HG02623 (cell line): Measurements from ENCODE around the gene NBEAL1.
A peak's percentile ranks its signal among the peaks of the same experiment; 100 is the strongest.
"Not testable (repeated sequence)": the region's sequence is repeated elsewhere in the genome, so short reads cannot be mapped to it uniquely, and the experiment has no call there.

Source experiments
- ATAC-seq: cut with Tn5 transposase; IDR thresholded peaks from one replicate; pipeline ENCODE4 v1.9.1; 2021; ENCODE audit warnings: moderate library complexity; ENCODE audit not compliant: unreplicated experiment

NBEAL1 gene

GRCh38 chr2:203201426-203201825 is 186.8 kb downstream of the NBEAL1 start:
- no peak for ATAC-seq

GRCh38 chr2:203209538-203209937 is 194.9 kb downstream of the NBEAL1 start:
- no peak for ATAC-seq

- ATAC-seq: no peak
Measured at GRCh38 chr2:203225423-203226039, 210.9 kb downstream of the NBEAL1 start.

- not testable (repeated sequence) for ATAC-seq
Measured at GRCh38 chr2:203229674-203230073, 215.0 kb downstream of the NBEAL1 start.

- no peak for ATAC-seq
Measured at GRCh38 chr2:203237346-203238238, 222.9 kb downstream of the NBEAL1 start.

- peak; percentile 0 for ATAC-seq
Measured at GRCh38 chr2:203238292-203238703, 223.6 kb downstream of the NBEAL1 start.

GRCh38 chr2:203238704-203239526 is 224.2 kb downstream of the NBEAL1 start, which contains the start of gene CYP20A1:
Gene CYP20A1, plus strand, starts transcription at chr2:203239018. Its CDS starts 45 bp downstream, at chr2:203239063.
- peak; percentile 87 for ATAC-seq

- no peak for ATAC-seq
Measured at GRCh38 chr2:203240491-203240890, 225.8 kb downstream of the NBEAL1 start.

- ATAC-seq: no peak
Measured at GRCh38 chr2:203242518-203242917, 227.8 kb downstream of the NBEAL1 start.

GRCh38 chr2:203246646-203247045 is 232.0 kb downstream of the NBEAL1 start:
- ATAC-seq: no peak

GRCh38 chr2:203252818-203253217 is 238.1 kb downstream of the NBEAL1 start:
- ATAC-seq: no peak

- not testable (repeated sequence) for ATAC-seq
Measured at GRCh38 chr2:203253422-203254095, 238.9 kb downstream of the NBEAL1 start.

GRCh38 chr2:203261326-203262159 is 246.9 kb downstream of the NBEAL1 start:
- no peak for ATAC-seq
